AML-193 (cell line): ENCODE data around the gene NPPB.

Experiments used
- DNase-seq, 2 experiments: peaks; one replicate each; lab custom pipeline; 2025; lab: John Stamatoyannopoulos, UW

The NPPB gene

DNA sequence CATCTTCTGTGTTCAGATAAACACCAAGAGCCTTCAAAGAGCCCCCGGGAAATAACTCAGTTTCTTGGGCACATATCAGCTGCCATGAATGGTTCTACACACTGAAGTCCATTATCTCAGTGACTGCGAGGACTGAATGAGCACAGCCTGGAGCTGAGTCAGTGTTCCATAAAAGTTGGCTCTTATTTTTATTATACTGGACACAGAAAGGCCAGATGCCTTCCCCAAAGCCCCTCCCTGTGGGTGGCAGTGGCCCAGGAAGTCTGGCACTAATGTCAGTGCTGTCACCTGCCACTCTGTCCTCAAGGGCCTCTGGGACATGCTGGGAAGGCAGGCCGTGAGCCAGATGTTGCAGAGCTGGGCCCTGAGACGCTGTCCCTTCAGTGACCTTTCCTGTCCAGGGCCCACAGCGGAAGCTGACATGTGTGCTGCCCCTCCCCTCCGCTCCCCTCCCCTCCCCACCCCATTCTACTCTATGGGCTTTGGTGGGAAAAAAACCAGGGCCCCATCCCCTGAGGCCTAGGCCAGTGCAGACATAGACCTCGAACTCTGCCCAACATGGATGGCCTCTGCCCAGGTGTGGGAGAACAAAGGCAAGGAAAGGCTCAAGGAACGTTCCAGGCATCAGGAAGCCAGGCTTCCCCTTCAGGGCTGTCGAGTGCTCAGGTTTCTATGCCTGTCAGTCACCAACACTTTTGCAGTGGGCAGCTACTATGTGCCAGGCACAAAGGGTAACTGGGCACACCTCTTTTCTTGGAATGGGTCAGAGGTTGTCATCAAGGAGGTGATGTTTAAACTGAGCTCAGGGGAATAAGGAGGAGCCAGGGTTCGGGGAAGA, 22.4 kb upstream of the NPPB start:
- no peak for DNase-seq

DNA sequence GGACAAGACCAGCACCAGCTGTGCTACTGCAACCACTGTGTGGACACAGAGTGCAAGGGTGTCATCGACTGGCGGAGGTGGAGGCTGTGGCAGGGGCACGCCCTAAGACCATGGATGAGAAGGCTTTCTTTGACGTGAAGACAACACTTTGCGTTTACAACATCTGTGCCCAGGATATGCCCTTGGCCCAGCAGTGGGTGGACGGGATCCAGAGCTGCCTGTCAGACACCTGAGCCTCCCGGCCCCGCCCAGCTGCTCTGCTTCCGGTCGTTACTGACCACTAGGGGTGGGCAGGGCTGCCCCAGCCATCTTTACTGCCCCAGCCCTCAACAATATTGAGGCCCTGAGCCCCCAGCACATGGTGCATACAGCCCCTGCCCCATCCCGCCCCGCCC, 21.4 kb upstream of the NPPB start:
- DNase-seq = no peak

DNA sequence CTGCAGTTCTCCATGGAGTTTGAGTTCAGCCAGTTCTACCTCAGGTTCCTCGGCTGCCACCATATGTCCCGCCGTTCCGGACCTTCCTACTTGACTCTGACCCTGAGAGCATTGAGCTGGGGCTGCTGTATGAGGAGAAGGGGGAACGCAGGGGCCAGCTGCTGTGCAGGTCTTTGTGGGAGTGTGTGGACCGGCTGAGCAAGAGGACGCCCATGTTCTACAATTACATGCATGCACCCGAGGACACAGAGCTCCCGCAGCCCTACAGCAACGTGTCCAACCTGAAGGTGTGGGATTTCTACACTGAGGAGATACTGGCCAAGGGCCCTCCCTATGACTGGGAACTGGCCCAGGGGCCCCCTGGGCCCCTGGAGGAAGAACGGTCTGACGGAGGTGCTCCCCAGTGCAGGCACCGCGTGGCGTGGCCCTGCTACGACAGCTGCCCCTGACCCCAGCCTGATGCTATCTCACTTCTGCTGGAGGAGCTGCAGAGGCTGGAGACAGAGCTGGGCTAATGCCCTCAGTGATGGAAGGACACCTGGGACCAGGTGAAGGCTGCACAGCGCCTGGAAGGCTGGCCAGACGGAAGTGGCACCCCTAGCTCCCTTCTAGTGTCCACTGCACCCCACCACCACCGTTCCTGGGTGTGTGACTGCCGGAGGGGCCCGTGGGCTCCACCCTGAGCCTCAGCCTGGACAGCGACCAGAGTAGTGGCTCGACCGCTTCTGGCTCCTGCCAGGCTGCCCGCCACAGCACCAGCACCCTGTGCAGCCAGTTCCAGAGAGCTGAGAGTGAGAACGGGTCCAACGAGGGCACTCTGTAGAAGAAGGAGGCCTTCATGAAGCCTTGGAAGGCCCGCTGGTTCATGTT, 20.8 kb upstream of the NPPB start:
- no peak for DNase-seq

DNA sequence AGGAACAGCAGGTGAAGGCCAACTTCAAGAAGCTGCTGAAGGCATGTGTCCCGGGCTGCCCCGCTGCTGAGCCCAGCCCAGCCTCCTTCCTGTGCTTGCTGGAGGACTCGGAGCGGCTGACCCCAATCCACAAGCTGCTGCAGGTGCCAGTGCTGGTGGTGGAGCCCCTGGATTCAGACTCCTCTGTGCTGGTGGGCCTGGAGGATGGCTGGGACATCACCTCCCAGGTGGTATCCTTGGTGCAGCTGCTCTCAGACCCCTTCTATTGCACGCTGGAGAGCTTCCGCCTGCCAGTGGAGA, 20.1 kb upstream of the NPPB start:
- no peak for DNase-seq

DNA sequence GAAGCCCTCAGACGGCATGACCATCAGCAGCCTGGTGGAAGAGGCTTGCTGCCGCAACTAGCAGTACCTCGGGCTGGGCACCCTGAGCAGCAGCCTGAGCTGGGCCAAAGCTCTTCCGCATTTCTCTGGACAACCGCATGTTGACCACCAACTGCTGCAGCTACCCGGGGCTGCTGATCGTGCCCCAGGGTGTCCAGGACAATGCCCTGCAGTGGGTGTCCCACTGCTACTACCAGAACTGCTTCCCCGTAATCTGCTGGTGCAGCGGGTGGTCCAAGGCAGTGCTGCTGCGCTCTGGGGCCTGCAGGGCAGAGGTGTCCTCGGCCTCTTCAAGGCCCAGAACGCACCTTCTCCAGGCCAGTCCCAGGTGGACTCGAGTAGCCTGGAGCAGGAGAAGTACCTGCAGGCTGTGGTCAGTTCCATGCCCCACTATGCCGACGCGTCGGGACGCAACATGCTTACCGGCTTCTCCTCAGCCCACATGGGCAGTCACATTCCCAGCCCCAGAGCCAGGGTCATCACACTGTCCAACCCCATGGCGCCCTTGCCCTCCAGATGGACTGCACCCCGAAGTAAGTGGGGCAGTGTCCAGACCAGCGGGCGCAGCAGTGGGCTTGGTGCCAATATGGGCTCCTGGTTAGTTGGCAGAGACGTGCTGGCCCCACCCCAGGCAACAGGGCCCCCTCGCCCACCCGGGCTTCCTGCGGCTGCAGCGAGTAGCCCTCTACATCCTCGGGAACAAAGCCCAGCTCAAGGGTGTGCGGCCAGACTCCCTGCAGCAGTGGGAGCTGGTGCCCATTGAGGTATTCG, 19.5 kb upstream of the NPPB start:
- no peak for DNase-seq

DNA sequence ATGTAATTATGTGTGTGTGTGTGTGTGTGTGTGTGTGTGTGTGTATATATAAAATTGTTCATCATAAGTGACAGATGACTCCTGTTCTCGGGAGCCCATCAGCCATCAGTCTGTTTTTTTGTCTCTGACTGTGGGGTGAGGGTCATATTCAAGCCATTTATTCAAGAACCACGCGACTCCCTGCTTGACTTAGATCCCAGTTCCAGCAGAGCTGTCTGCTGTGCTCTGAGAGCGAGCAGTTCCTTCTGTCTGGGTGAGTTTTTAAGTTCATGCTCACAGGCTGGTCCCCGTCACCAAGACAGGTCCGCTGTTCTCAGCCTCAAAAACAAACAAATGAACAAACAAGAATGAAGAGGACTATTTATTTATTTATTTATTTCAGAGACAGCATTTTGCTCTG, 18.3 kb upstream of the NPPB start:
- no peak for DNase-seq

DNA sequence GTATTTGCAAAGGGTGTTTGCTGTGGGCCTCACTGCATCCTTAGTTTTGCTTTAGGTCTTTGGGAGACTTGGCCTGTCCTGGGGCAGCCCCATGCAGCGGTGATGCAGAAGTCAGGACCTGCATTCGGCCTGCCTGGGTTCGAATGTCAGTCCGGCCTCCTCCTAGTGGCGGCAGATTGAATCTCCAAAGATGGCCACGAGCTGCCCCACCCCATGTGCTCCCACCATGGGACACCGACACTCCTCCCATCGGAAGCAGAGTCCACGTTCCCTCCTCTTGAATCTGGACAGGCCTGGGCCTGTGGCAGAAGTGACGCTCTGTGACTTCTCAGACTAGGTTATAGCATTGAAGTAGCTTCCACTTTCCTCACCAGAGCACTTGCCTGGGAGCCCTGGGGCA, 16.3 kb upstream of the NPPB start:
- DNase-seq = no peak

DNA sequence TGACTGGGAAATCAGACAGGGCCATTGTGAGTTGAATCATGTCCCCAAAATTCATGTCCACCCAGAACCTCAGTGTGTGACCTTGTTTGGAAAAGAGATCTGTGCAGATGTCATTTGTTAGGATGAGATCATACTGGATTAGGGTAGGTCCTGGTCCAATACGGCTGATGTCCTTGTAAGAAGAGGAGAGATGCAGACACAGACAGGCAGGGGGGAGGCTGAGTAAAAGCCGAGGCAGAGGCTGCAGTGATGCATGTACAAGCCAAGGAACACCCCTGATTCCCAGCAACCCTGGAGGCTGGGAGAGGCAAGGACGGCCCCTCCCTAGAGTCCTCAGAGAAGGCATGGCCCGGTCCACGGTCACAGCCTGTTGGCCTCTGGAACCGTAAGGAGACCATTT, 15.9 kb upstream of the NPPB start:
- no peak for DNase-seq

DNA sequence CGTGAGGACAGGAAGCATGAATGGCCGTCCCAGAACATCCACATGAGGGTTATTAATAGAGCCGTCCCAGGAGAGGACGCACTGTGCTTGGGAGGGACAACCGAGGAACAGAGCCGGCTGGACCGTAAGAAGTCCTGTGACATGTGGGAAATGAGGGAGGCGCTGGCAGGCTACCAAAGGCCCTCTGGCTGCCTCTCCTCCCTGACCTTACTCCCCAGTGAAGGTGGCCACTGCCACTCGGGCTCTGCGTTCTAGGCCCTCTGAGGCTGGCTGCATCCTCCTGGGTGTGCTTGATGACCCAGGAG, 15.5 kb upstream of the NPPB start:
- DNase-seq = no peak

DNA sequence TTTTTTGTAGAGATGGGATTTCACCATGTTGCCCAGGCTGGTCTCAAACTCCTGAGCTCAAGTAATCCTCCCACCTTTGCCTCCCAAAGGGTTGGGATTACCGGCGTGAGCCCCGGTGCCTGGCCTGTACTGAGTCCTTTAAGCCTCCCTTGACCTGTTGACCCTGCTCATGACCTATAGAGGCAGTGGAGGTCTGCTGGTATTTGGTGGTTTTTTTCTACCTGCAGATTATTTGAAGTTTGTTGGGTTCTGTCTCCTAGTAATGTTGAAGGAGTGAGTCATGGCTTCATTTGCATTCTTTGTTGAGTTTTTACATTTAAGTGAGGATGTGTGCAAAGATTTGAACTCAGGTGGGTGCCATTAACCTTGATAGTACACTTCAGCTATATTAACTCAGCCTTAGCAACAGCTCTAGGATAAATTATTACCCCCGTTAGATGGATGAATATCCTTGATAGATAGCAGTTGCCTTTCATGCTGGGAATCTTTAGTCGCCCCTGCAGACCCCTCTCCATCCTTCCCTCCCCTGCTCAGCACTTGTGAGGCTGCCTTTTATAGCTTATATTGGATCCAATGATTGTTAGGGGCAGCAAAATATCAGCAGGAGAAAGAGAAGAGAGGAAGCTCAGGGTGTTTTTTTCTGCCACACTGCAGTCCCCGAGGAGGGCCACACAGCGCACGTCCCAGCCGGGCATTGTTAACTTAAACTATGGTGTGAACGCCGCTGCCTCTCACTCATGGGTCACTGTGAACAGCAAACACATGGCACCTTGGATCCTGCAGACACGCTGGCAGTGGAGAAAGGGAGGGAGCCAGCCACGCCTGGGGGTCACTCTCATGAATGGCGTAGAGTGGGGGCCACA, 14.9 kb upstream of the NPPB start:
- DNase-seq = no peak

DNA sequence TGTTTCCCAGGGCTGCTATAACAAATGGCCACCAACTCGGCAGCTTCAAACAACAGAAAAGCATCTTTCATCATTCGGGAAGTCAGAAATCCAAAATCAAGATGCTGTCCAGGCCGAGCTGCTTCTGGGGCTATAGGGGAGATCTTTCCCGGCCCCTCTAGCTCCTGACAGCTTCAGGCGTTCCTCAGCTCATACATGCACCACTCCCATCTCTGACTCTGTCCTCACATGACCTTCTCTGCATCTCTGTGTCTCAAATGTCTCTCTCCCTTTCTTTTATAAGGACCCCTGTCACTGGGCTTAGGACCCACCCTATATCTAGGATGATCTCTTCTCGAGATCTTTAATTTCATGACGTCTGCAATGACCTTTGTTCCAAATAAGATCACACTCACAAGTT, 13.8 kb upstream of the NPPB start:
- DNase-seq = no peak

DNA sequence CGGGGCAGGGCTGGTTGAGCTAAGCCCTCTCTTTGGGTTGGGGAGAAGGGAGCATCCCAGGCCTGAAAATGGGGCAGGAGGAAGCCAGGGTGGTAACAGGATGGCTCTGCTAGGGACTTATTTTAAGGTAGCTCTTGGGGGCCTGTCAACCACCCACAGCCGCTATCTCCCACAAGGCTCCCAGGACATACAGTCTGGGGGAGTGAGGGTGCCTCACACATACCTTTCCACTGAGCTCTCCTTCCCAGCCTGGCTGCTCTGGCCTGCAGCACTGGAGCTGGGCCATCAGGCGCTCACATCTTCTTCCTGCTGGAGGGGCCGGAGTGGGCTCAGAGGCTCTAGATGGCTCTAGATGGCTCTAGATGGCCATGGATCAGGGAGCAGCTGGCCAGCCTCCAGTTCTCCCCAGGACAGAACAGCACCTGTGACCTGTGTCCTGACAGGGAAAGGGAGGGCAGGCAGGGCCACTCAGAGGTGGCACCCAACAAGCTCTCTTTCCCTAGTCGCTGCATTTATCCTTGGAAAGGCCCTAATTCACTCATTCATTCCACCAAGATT, 11.0 kb upstream of the NPPB start:
- no peak for DNase-seq

DNA sequence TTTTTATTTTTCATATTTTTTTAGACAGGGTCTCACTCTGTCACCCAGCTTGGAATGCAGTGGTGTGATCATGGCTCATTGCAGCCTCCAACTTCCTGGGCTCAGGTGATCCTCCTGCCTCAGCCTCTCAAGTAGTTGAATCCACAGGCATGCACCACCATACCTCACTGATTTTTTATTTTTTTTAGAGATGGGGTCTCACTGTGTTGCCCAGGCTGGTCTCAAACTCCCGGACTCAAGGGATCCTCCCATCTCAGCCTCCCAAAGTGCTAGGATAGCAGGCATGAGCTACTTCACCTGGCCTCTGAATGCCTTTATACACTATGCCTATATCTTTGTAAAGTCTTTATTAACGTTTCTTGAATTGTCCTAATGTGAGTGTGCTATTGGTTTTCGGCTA, 10.4 kb upstream of the NPPB start:
- DNase-seq = no peak

DNA sequence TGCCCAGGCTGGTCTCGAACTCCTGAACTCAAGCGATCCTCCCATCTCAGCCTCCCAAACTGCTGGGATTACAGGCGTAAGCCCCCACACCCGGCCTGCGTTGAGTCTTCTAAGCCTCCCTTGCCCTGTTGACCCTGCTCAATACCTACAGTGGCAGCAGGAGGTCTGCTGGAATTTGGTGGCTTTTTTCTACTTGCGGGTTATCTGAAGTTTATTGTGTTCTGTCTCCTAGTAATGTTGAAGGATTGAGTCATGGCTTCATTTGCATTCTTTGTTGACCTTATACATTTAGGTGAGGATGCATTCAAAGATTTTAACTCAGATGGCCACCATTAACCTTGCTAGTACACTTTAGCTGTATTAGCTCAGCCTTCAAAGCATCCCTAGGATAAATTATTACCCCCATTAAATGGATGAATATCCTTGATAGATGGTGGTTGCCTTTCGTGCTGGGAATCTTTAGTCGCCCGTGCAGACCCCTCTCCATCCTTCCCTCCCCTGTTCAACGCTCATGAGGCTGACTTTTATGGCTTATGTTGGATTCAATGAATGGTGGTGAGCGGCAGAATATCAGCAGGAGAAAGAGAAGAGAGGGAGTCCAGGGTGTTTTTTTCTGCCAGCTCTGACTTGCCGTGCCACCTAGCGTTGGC, 9.7 kb upstream of the NPPB start:
- no peak for DNase-seq

DNA sequence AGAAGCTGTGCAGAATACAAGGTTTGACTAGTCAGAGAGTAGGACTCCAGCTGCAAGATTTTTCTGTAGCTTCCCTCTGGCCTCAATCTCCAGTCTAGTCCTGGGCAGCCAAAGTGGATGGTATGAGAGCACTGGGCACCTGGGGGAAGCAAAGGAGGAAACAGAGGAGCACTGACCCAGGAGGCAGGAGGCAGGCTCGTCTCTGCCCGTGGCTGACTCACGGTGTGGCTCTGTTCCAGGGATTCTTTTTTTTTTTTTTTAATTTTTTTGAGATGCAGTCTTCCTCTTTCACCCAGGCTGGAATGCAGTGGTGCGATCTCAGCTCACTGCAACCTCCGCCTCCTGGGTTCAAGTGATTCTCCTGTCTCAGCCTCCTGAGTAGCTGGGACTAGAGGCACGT, 4.1 kb upstream of the NPPB start:
- peak; percentile 8 to 14 for DNase-seq

DNA sequence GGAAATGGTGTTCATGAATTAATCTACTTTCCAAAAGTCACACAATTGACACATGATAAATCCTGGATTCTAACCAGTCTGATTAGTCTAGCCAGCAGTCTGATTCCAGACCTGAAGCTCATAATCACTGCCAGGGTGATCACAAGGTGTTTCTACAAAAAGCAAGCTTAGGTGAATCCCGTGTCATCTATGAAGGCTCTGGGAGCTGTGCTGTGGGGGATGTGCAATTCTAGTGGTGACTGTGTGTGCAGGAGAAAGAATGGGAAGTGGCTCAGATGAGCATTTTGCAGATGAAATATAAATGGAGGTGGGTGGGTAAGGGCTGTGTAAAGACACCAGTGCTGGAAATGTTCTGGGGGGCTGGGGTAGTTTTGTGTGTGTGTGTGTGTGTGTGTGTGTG, 1.8 kb upstream of the NPPB start:
- no peak for DNase-seq

DNA sequence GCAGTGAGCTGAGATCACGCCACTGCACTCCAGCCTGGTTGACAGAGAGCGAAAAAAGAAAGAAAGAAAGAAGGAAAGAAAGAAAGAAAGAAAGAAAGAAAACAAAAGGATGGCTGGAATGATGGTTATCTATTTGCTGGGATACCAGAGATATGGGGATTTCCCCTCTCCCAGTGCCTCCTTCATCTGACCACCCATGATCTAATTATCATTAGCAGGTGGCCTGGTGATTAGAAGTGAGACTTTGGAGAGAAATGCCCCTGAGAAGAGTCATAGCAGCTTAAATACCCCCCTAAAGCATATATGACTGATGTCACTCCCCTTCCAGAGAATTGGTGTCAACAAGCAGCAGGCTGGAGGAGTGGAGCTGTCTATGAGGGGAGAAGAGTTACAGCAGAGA, 1.3 kb upstream of the NPPB start:
- no peak for DNase-seq

DNA sequence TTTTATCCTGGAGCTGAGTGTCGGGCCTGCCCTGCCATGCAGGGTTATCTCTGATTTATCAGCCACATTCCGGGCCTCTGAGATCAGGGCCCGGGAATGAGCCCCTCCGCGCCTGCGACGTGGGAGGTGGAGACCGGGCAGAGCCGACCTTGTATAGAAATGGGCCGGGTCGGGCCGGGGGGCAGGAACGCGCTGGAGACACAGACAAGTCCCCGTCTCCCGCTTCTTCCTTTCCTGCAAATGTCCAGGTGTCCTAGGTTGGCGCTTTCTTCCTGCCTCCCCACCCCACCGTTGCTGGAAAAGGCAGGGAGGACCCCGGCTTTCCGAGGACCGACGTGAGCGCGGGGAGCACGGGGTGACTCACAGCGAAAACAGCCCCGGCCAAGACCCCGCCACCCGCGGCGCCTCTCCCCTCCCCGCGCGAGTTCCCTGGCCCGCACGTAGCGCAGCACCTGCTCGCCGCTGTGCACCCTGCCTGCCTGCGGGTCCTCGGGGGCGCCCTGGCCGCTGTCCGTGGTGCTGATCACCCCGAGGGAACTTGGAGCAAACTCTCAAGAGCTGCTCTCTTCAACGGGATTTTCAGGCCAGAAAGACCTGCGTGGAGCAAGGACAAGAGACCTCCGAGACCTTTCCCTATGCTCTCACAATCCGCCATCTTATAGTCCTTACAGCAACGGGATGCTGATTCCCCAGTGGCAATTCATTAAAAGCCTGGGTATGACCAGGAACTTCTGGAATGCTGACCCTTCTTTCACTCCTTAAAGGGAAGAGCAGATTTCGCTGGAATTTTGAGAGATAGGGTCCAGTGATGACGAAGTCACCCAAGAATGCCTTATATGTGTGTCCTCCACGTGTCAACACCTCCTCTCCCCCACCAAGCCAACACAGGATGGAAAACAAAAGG, 475 bp upstream of the NPPB start:
- DNase-seq = peak; percentile 13 to 31

DNA sequence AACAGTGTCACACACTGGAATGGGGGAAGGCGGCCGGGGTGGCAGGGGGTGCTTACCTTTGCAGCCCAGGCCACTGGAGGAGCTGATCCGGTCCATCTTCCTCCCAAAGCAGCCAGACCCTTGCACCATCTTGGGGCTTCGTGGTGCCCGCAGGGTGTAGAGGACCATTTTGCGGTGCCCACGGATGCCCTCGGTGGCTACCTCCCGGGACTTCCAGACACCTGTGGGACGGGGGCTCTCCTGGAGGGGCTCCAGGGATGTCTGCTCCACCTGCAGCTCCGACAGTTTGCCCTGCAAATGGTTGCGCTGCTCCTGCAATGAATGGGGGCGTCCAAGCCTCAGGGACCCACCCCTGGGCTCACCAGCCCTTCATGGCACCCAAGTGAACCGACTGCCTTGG, 587 bp downstream of the NPPB start:
- DNase-seq = no peak
